Esophagus (tissue), 2 donors: ENCODE measurements around the gene DISP2. TPM values are rescaled to one million over a fixed set of nuclear protein-coding genes. Genes with fewer than 3 reads are reported as not detected.
A peak's percentile ranks its signal among the peaks of the same experiment; 100 is the strongest.

Source experiments
- H3K27ac ChIP-seq, 2 donors: one replicate each; pipeline ENCODE4 v1.5.1; 2013; ENCODE audit warnings: low read depth in 2 of 2, mild to moderate bottlenecking in 2 of 2, inconsistent platforms in 1 of 2, low read length in 1 of 2, moderate library complexity in 1 of 2
- H3K27me3 ChIP-seq, 2 donors: one replicate each; pipeline ENCODE4 v1.6.1; 2013; ENCODE audit warnings: low read length in 2 of 2, control low read depth in 1 of 2, mild to moderate bottlenecking in 1 of 2; ENCODE audit not compliant: insufficient read depth in 2 of 2, control insufficient read depth in 1 of 2
- H3K36me3 ChIP-seq, 2 donors: one replicate each; pipeline ENCODE4 v1.6.1; 2013; ENCODE audit warnings: low read length in 1 of 2; ENCODE audit not compliant: control insufficient read depth in 2 of 2, insufficient read depth in 2 of 2
- H3K4me1 ChIP-seq, 2 donors: one replicate each; pipeline ENCODE4 v1.6.1; 2013; ENCODE audit warnings: low read length in 1 of 2; ENCODE audit not compliant: control insufficient read depth in 2 of 2, insufficient read depth in 2 of 2
- H3K4me3 ChIP-seq, 2 donors: one replicate each; pipeline ENCODE4 v1.5.1; 2013; ENCODE audit warnings: low read length in 2 of 2, mild to moderate bottlenecking in 2 of 2, low read depth in 1 of 2, moderate library complexity in 1 of 2
- H3K9me3 ChIP-seq, 2 donors: one replicate each; pipeline ENCODE4 v1.6.1; 2013; ENCODE audit warnings: mild to moderate bottlenecking in 2 of 2, low read depth in 1 of 2, low read length in 1 of 2, moderate library complexity in 1 of 2; ENCODE audit not compliant: control insufficient read depth in 2 of 2, insufficient read depth in 1 of 2
- WGBS, 2 donors: extraction: QIAGEN DNeasy Blood & Tissue Kit; methylation state at CpG; one replicate each; pipeline ENCODE4 v1.1.7; 2013; 5-methylcytosine and 5-hydroxymethylcytosine counted together
- polyA plus RNA-seq, 2 donors: library from polyadenylated mRNA; stranded (reverse); fragments of 200-250 nt; gene quantifications; one replicate each; pipeline ENCODE4 v1.2.3, GENCODE V29; 2013
- donor health status: healthy with polysubstance abuse.
- donor health status: Bipolar disorder and iron deficiency.

The DISP2 gene
- polyA plus RNA-seq, 2 donors: 0.33 to 1.3 TPM

DNA sequence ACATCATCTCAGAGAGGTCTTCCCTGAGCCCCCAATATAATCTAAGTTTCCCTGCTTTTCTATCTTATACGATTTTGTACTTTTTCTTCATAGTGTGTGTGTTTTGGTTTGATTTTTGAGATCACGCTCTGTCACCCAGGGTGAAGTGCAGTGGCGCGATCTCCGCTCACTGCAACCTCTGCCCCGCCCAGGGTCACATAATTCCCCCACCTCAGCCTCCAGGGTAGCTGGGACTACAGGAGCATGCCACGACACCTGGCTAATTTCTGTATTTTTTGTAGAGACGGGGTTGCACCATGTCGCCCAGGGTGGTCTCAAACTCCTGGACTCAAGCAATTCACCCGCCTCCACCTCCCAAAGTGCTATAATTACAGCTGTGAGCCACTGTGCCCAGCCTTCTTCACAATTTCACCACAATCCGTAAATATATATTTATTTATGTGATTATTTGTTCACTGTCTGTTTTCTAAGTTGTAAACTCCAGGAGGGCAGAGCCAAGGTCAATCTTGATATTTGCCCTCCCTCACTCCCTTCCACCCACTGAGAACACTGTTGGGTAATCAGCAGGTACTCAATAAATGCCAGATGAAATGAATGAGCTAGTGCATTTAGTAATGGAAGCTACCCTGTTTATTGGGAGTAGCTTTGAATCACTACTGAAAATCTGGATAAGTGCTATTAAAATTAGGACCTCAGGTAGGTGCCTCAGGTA is 24.0 kb downstream of the DISP2 start:
- H3K9me3 ChIP-seq: no peaks in the 10 kb centered on the region
- 88 to 93% methylated on average over 11 of the region's 11 CpGs for WGBS, 2 donors
- peak overlapping the region in 1 of 2 donors; percentile 3 for H3K4me3 ChIP-seq
- no peaks in the 10 kb centered on the region for H3K27me3 ChIP-seq
- no peak overlapping the region for H3K27ac ChIP-seq
- peaks cover 0 to 2% of the 10 kb centered on the region in 2 donors for H3K4me1 ChIP-seq
- no peaks in the 10 kb centered on the region for H3K36me3 ChIP-seq

DNA sequence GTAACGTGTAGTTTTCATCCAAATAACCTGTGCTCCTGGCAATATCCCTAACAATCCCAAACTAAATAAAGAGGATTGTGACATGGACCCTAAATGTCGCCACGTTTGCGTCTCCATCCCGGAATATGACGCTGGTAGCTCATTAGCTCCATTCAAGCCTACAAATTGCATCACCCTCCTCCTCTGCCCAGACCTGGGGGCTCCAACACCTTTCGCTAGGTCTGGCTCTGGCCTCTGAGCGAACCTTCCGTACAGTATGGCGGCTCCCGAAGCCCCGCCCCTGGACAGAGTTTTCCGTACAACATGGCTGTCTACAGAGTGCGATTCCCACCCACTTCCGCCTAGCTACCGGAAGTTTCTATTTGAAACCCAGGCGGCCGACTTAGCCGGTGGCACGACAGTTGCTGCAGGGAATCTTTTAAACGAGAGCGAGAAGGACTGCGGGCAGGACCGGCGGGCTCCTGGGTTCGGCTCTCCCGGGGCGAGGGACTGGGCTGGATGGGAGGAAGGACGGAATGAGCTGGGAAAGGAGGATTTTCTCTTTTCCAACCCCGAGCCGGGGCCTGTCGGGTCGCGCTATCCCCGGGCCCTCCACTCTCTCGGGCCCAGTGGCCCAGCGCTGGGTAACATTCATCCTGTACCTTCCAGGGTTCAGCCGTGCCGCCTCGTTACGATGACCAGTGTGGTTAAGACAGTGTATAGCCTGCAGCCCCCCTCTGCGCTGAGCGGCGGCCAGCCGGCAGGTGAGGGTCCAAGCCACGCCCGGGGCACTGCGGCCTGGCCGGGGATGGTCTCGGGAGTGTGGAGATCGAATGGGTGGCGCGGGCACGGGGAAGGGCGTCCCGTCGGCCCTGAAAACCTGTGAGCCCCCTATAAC is 24.8 kb downstream of the DISP2 start, which contains the start of gene KNSTRN:
Gene KNSTRN, plus strand, starts transcription at position 142 of the 877 bp plus-strand sequence. Its CDS starts 115 bp downstream, at position 257.
- Histone ChIP-seq H3K9me3 (no peaks in the 10 kb centered on the region), H3K4me3 (peak within 1 kb of the TSS; percentile 76 to 77), H3K27me3 (no peaks in the 10 kb centered on the region), H3K4me1 (peaks cover 0 to 2% of the 10 kb centered on the region in 2 donors), H3K36me3 (peaks cover 0 to 2% of the 10 kb centered on the region in 2 donors), H3K27ac (peak within 1 kb of the TSS in 1 of 2 donors; percentile 14)
- WGBS, 2 donors: 4% methylated on average over 55 to 57 of the region's 57 CpGs

DNA sequence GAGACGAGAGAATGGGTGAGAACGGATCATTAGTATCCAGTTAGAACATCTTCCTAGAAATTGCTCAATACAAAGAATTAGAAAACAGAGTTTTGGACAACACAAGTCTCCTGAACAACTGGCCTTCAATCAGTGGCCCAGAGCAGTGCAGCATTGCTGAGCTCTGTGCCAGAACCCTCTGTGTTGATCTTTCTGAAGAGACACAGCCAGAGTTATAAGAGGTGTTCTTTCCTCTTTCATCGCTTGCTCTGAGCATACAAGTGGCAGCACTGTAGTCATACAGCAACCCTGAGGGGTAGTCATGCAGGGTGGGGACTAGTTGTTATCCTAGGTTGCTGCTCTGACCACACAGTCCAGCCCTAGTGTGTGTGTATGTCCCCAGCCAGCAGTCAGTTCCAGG is 28.5 kb downstream of the DISP2 start:
- no peaks in the 10 kb centered on the region for H3K9me3 ChIP-seq
- 93 to 98% methylated on average over 3 of the region's 3 CpGs for WGBS, 2 donors
- no peak overlapping the region for H3K4me3 ChIP-seq
- no peaks in the 10 kb centered on the region for H3K27me3 ChIP-seq
- H3K4me1 ChIP-seq: peaks cover 0 to 2% of the 10 kb centered on the region in 2 donors
- H3K36me3 ChIP-seq: peaks cover 0 to 6% of the 10 kb centered on the region in 2 donors
- H3K27ac ChIP-seq: no peak overlapping the region

DNA sequence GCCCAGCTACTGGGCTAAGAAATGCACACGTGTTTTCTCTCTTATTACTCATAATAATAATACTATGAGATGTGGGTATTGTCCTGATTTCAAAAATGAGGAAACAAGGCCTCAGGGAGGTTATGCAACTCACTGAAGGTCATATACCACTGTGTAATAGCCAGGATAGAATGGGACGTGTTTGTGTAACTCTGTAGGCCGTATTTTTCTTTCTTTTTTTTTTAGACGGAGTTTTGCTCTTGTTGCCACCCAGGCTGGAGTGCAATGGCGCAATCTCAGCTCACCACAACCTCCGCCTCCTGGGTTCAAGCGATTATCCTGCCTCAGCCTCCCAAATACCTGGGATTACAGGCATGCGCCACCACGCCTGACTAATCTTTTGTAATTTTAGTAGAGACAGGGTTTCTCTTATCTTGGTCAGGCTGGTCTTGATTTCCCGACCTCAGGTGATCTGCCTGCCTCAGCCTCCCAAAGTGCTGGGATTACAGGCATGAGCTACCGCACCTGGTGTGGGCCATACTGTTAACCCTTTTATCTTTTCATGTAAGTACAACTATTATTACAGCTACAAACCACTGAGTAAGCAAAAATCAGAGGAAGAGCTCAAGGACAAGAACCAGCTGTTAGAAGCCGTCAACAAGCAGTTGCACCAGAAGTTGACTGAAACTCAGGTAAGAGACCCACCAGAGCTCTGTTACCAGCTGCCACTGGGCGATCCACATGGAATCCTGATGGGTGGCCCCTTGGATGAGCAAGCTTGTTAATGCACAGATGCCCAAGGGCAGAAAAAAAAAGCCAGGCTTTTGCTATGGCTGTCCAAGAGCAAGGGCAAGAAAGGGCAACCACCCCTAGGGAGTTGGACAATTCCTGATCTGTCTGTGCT is 31.2 kb downstream of the DISP2 start:
- no peaks in the 10 kb centered on the region for H3K27me3 ChIP-seq
- H3K36me3 ChIP-seq: peaks cover 0 to 10% of the 10 kb centered on the region in 2 donors
- no peaks in the 10 kb centered on the region for H3K4me1 ChIP-seq
- H3K9me3 ChIP-seq: no peaks in the 10 kb centered on the region
- no peak overlapping the region for H3K4me3 ChIP-seq
- 86 to 89% methylated on average over 13 of the region's 13 CpGs for WGBS, 2 donors
- no peak overlapping the region for H3K27ac ChIP-seq

DNA sequence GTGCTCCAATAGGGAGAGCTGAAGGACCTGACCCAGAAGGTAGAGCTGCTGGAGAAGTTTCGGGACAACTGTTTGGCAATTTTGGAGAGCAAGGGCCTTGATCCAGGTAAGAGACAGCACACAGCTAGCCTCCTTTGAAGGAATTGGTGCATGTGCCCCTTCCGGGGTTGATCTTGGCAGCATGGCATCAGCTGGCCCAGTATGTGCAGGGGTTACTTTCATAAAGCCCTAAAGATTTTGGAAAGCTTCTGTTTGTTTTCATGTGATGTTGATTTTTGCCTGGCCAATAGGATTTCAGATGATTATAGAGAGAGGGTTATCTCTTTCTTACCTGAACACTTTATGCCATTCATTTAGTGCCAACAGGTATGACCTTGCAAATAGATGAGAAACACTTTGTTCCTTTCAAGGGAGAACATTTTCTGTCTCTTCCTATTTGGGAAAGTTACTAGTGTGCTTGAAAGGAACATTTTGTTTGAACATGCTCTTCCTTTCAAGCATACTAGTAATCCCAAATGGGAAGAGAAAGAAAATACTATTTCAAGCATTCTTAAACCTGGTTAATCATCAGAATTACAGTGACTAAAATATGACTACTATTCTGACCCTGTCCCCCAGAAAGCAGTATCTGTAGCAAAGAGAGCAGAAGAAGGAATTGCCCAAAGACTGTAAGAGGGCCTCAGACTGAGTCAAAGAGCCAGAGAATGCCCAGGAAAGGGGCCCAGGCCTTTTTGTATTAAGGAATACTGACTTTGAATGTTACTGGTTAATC is 32.0 kb downstream of the DISP2 start:
- H3K4me3 ChIP-seq: no peak overlapping the region
- 84 to 94% methylated on average over 2 of the region's 2 CpGs for WGBS, 2 donors
- no peaks in the 10 kb centered on the region for H3K27me3 ChIP-seq
- no peak overlapping the region for H3K27ac ChIP-seq
- no peaks in the 10 kb centered on the region for H3K4me1 ChIP-seq
- peaks cover 0 to 10% of the 10 kb centered on the region in 2 donors for H3K36me3 ChIP-seq
- H3K9me3 ChIP-seq: no peaks in the 10 kb centered on the region

DNA sequence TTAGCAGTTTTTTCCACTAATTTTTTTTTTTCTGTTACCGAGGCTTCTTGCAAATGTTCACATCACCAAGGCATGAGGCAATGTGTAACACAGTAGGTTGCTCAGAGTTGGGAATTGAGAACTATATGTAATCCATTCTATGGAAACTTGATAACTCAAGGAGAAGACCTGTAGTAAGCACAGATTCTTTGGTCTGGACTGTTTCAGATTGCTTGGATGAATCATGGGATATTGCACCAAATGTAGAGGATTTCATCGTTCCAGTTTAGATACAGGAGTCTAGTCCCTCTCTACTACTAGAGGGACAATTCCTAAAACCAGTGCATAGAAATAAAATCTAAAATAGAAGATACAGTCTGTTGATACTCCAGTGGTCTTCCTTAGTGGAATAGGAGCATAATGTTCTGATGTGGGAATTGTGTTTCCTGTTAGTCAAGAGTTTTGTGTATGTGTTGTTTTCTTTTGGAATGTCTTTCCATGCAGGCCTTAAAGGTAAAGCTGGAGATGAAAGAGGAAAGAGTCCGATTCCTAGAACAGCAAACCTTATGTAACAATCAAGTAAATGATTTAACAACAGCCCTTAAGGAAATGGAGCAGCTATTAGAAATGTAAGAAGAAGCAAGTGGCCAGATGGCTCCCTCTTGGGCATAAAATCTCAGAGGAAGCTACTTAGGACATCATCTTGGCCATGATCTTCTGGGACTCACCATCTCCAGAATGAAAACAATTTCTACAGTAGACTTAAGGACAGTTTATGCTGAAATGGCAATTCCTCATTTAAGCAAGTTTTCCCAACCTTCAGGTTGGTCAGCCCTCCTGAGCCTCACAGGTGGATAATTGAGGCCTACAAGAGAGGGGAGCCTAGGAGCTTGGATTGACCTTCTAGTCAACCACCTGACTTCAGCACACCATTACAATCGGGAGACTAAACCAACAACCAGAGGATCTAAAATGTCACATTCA is 35.2 kb downstream of the DISP2 start:
- H3K27me3 ChIP-seq: no peaks in the 10 kb centered on the region
- peaks cover 0 to 8% of the 10 kb centered on the region in 2 donors for H3K36me3 ChIP-seq
- WGBS, 2 donors: 92 to 96% methylated on average over 4 of the region's 4 CpGs
- no peaks in the 10 kb centered on the region for H3K9me3 ChIP-seq
- no peak overlapping the region for H3K4me3 ChIP-seq
- no peaks in the 10 kb centered on the region for H3K4me1 ChIP-seq
- no peak overlapping the region for H3K27ac ChIP-seq

DNA sequence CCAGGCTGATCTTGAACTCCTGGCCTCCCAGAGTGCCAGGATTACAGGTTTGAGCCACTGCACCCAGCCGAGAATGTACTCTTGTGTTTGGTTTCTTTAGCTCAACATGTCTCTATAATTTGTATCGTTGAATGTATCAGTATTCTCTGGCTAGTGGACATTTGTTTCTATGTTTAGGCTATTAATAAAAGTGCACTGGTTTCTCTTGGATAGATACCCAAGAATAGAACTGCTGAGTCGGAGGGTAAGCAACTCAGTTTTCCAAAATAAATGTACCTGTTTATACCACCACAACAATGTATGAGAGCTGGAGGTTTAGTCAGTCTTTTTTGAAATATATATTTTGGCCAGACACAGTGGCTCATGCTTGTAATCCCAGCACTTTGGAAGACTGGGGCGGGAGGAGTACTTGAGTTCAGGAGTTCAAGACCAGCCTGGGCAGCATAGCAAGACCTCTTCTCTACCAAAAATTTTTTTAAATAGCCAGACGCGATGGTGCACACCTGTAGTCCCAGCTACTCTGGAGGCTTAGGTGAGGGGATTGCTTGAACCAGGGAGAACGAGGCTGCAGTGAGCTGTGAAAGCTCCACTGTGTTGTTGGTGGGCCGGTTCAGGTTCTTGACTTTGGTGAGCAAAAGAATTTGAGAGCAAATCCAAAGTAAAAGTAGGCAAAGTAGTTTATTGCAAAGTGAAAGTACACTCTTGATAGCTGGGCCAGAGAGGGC is 39.8 kb downstream of the DISP2 start:
- H3K4me3 ChIP-seq: no peak overlapping the region
- H3K4me1 ChIP-seq: no peaks in the 10 kb centered on the region
- no peaks in the 10 kb centered on the region for H3K27me3 ChIP-seq
- H3K27ac ChIP-seq: no peak overlapping the region
- 87 to 89% methylated on average over 8 of the region's 8 CpGs for WGBS, 2 donors
- no peaks in the 10 kb centered on the region for H3K9me3 ChIP-seq
- H3K36me3 ChIP-seq: peaks cover 0 to 2% of the 10 kb centered on the region in 2 donors
